Skeletal muscle tissue (tissue), 4 donors: ENCODE results near the gene SCRN1. TPM values are rescaled to one million over a fixed set of nuclear protein-coding genes. Genes with fewer than 3 reads are reported as not detected.
"Not testable (repeated sequence)": the region's sequence is repeated elsewhere in the genome, so short reads cannot be mapped to it uniquely, and the experiment has no call there.

Experiments
- H3K27ac ChIP-seq: one replicate; pipeline ENCODE4 v1.7.0; 2013; ENCODE audit warnings: mild to moderate bottlenecking, low read depth, low read length, inconsistent platforms
- H3K27me3 ChIP-seq, 3 donors: one replicate each; pipeline ENCODE4 v1.7.0; 2013; ENCODE audit warnings: low read length in 3 of 3; ENCODE audit not compliant: control insufficient read depth in 3 of 3, insufficient read depth in 3 of 3
- H3K36me3 ChIP-seq, 3 donors: one replicate each; pipeline ENCODE4 v1.7.0; 2013; ENCODE audit warnings: low read length in 3 of 3; ENCODE audit not compliant: control insufficient read depth in 3 of 3, insufficient read depth in 3 of 3
- H3K4me1 ChIP-seq, 3 donors: one replicate each; pipeline ENCODE4 v1.7.0; 2013; ENCODE audit warnings: low read length in 3 of 3, mild to moderate bottlenecking in 3 of 3; ENCODE audit not compliant: control insufficient read depth in 3 of 3, insufficient read depth in 3 of 3
- H3K4me3 ChIP-seq, 3 donors: one replicate each; pipeline ENCODE4 v1.7.0; 2013; ENCODE audit warnings: low read length in 3 of 3
- H3K9ac ChIP-seq, 3 donors: one replicate each; pipeline ENCODE4 v1.7.0; 2013; ENCODE audit warnings: low read length in 3 of 3, mild to moderate bottlenecking in 3 of 3, moderate library complexity in 2 of 3, low read depth in 1 of 3
- H3K9me3 ChIP-seq, 3 donors: one replicate each; pipeline ENCODE4 v1.7.0; 2013; ENCODE audit warnings: low read length in 3 of 3; ENCODE audit not compliant: control insufficient read depth in 3 of 3
- total RNA-seq: library from RNA; depleted of rRNA; stranded (reverse); fragments of >200 nt; gene quantifications from one replicate; pipeline ENCODE4 v1.2.3, GENCODE V29; 2014
- donor health status: Osteomylitis.

SCRN1 gene
- total RNA-seq, 1 donor from 2014 or later, result 20.4 TPM

DNA sequence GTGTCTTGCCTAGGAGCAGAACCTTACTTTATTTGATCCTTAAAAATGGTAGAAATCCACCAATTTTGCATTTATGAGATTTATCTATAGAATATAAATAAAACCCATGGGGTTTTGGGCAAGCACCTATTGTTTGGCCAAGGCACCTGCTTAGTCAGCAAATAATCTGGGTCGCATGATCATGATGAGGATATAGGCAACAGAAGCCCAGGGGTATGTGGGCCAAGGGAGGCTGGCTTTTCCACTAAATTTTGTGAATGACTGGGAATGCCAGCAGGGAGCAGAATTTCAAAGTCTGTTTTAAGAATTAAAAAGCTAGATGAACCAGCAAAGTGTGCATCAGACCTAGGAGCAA lies 17.3 kb downstream of the SCRN1 start:
- H3K4me1 ChIP-seq, result no peaks in the 10 kb centered on the region
- no peaks in the 10 kb centered on the region for H3K9me3 ChIP-seq
- no peak overlapping the region for H3K27ac ChIP-seq
- no peak overlapping the region for H3K9ac ChIP-seq
- H3K27me3 ChIP-seq, result no peaks in the 10 kb centered on the region
- H3K4me3 ChIP-seq, result no peak overlapping the region
- no peaks in the 10 kb centered on the region for H3K36me3 ChIP-seq

DNA sequence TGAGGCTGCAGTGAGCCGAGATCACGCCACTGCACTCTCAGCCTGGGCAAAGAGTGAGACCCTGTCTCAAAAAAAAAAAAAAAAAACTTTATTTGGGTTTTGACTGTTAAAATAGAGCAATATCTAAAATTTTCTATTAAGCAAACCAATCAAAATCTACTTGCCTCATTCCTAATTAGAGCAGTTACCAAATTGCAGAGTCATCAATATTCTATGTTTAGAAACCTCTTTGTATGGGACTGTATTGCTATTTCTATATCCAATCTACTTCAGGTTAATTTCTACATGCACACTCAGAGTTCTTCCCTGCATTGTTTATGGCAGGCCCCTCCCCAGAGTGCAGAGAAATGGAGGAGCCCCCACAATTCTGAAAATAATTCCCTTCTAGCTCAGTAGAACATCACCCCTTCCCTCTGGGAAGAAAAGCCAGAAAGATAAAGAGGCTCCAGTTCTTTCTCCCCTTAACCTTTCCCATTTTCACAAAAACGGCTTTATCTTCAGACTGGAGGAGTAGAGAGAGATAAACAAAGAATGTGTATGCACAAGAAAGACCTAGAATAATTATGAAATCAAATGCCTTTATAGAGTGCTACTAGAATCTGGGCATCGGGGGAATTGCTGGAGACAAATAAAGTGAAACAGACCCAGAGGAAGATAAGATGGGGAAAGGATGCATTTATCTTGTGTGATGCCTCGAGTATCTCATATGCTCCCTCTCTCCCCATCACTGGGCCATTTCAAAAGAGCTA lies 17.9 kb downstream of the SCRN1 start:
- H3K27ac ChIP-seq, result no peak overlapping the region
- no peaks in the 10 kb centered on the region for H3K27me3 ChIP-seq
- no peak overlapping the region for H3K4me3 ChIP-seq
- no peak overlapping the region for H3K9ac ChIP-seq
- no peaks in the 10 kb centered on the region for H3K36me3 ChIP-seq
- H3K9me3 ChIP-seq, result no peaks in the 10 kb centered on the region
- H3K4me1 ChIP-seq, result no peaks in the 10 kb centered on the region

GRCh38 chr7:29970158-29970557 lies 19.4 kb downstream of the SCRN1 start:
- H3K9ac ChIP-seq, result no peak overlapping the region
- no peaks in the 10 kb centered on the region for H3K27me3 ChIP-seq
- no peaks in the 10 kb centered on the region for H3K9me3 ChIP-seq
- no peak overlapping the region for H3K4me3 ChIP-seq
- no peak overlapping the region for H3K27ac ChIP-seq
- H3K36me3 ChIP-seq, result no peaks in the 10 kb centered on the region
- no peaks in the 10 kb centered on the region for H3K4me1 ChIP-seq

DNA sequence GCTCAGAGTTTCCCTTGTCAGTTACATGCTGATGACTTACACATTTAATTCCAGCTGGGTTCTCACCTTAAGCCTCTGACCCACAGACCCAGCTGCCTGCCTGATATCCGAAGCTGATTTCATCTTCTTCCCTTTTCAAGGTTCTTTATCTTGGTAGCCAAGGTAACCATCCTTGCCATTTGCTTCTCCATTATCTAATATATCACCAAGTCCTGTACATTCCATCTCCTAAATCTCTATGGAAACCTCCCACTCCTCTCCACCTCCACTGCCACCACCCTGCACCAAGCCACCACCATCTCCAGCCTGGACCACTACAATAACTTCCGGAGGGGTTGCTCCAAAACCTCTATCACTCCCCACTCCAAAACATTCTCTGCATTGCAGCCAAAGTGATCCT lies 19.9 kb downstream of the SCRN1 start:
- Histone ChIP-seq H3K9me3 (no peaks in the 10 kb centered on the region), H3K27me3 (no peaks in the 10 kb centered on the region), H3K36me3 (no peaks in the 10 kb centered on the region), H3K9ac (no peak overlapping the region), H3K4me1 (no peaks in the 10 kb centered on the region), H3K4me3 (no peak overlapping the region), H3K27ac (no peak overlapping the region)

DNA sequence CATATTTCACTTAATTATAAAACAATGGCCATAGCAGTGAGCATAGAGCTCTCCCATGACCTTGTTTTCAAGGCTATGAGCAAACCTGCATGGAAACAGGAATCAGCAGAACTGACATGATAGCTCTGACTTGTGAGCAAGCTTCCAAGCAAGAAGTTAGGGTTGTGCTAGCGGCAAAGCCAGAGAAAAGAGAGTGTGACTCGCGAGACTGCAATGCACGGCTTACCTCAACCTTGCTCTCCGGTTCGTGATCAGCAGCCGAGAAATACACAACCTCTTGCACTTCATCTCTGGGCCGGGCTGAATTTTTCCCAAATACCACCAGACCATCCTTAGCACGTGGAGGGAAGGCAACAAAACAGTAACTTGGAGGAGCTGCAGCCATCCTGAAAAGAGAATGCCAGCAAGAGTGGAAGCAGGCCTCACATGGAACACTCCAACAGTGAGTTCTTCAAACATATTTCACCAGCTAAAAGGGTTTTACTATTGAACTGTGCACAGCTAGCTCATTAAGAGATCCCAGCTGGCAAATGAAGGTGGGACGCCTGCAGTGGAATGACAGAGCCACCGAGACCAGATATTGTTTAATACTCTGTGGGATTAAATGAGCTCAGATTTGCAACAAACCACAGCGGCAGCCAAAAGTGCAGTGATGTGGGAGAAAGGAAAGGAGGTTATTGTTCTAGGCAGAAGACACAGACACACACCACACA lies 20.8 kb downstream of the SCRN1 start:
- no peaks in the 10 kb centered on the region for H3K4me1 ChIP-seq
- no peaks in the 10 kb centered on the region for H3K9me3 ChIP-seq
- no peak overlapping the region for H3K4me3 ChIP-seq
- H3K27me3 ChIP-seq, result no peaks in the 10 kb centered on the region
- H3K9ac ChIP-seq, result no peak overlapping the region
- no peaks in the 10 kb centered on the region for H3K36me3 ChIP-seq
- H3K27ac ChIP-seq, result no peak overlapping the region

DNA sequence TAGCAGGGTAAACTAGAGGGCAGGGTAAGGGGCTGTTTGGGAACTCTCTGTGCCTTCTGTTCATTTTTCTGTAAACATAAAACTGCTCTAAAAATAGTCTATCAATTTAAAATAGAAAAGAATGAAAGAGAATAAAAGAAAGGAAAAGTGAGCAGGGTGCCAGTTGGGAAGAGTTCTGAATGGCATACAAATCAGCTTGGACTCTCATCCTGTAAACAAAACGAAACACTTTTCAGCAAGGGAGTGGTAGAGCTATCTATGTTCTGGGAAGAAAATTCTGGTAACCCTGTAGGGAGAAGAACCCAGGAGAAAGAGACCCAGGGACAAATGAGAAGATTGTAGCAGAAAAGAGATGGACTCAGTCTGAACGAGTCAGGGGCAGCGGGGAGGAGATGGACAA lies 24.6 kb downstream of the SCRN1 start:
- H3K9ac ChIP-seq, result no peak overlapping the region
- no peak overlapping the region for H3K27ac ChIP-seq
- H3K4me3 ChIP-seq, result no peak overlapping the region
- H3K27me3 ChIP-seq, result no peaks in the 10 kb centered on the region
- no peaks in the 10 kb centered on the region for H3K4me1 ChIP-seq
- no peaks in the 10 kb centered on the region for H3K36me3 ChIP-seq
- no peaks in the 10 kb centered on the region for H3K9me3 ChIP-seq

GRCh38 chr7:29962035-29962434 lies 27.6 kb downstream of the SCRN1 start:
- Histone ChIP-seq H3K9ac (no peak overlapping the region), H3K4me1 (no peaks in the 10 kb centered on the region), H3K9me3 (no peaks in the 10 kb centered on the region), H3K36me3 (no peaks in the 10 kb centered on the region), H3K4me3 (no peak overlapping the region), H3K27me3 (no peaks in the 10 kb centered on the region), H3K27ac (no peak overlapping the region)

GRCh38 chr7:29961611-29962010 lies 28.0 kb downstream of the SCRN1 start:
- not testable (repeated sequence) for H3K27ac ChIP-seq, H3K27me3 ChIP-seq, H3K4me3 ChIP-seq, H3K9ac ChIP-seq, H3K36me3 ChIP-seq, H3K4me1 ChIP-seq, H3K9me3 ChIP-seq

DNA sequence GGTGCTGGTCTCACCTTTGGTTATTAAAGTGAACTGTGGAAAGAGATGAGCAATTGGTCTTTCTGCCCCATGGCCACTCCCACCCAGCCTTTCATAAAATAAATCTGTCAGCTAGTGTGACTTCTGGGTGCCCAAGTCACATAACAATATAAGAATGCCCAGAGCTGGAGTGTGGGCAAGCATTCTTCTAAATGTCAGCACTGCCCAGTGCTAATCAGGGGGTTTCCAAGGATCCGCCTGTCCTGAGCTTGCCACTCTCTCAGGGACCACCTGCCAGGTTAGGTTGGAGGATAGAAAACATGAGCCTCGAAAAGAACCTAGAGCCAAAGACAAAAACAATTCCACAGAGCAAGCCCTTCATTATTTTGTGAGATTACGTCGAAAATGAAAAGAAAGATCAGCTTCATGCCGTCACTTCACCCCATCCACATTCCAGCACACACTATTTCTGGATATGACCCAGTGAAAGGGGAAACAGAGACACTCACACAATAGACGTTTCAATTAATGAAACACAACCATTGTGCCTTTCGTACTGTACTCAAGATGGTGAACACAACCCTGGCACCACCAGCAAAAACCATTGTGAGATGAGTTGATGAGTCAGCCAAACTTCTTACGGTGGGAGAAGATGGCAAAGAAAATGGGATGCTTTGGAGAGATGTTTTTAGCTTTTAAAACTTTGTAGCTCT lies 30.8 kb downstream of the SCRN1 start:
- Histone ChIP-seq H3K9me3 (no peaks in the 10 kb centered on the region), H3K4me1 (peaks cover 0 to 4% (median 0%) of the 10 kb centered on the region in 3 donors), H3K9ac (no peak overlapping the region), H3K36me3 (no peaks in the 10 kb centered on the region), H3K27me3 (no peaks in the 10 kb centered on the region), H3K4me3 (no peak overlapping the region), H3K27ac (no peak overlapping the region)
